Osteocyte (in vitro differentiated cells): ENCODE data around the gene CNOT6. TPM values are rescaled to one million over a fixed set of nuclear protein-coding genes. Genes with fewer than 3 reads are reported as not detected.

Source experiments
- DNase-seq: peaks from one replicate; pipeline ENCODE4 v3.0.0; 2021; ENCODE audit warnings: mixed read lengths; ENCODE audit not compliant: unreplicated experiment; ENCODE audit errors: extremely low spot score
- H3K27ac Mint-ChIP-seq: one replicate; pipeline ENCODE4 v1.8.0; 2021; ENCODE audit warnings: mild to moderate bottlenecking, mixed read lengths; ENCODE audit not compliant: unreplicated experiment
- H3K27me3 Mint-ChIP-seq: one replicate; pipeline ENCODE4 v1.8.0; 2021; ENCODE audit warnings: mixed read lengths; ENCODE audit not compliant: unreplicated experiment
- H3K36me3 Mint-ChIP-seq: one replicate; pipeline ENCODE4 v1.8.0; 2021; ENCODE audit warnings: mixed read lengths; ENCODE audit not compliant: unreplicated experiment
- H3K4me1 Mint-ChIP-seq: one replicate; pipeline ENCODE4 v1.8.0; 2021; ENCODE audit warnings: mixed read lengths; ENCODE audit not compliant: unreplicated experiment
- H3K4me3 Mint-ChIP-seq: one replicate; pipeline ENCODE4 v1.8.0; 2021; ENCODE audit warnings: mild to moderate bottlenecking, moderate library complexity, mixed read lengths; ENCODE audit not compliant: unreplicated experiment
- H3K9me3 Mint-ChIP-seq: one replicate; pipeline ENCODE4 v1.8.0; 2021; ENCODE audit warnings: mixed read lengths; ENCODE audit not compliant: unreplicated experiment
- total RNA-seq: library from RNA; stranded (reverse); gene quantifications from 2 replicates; pipeline ENCODE4 v1.2.1, GENCODE V29; 2021
- TF ChIP-seq, protein P1 (sequence below): fragments of 200-600 bp; sonication (generic); IDR thresholded peaks from 2 replicates; pipeline ENCODE4 v1.5.0; 2021; ENCODE audit warnings: antibody characterized with exemption, mild to moderate bottlenecking, moderate library complexity

Gene CNOT6
- total RNA-seq, 1 donor from 2014 or later = 33.5 TPM

GRCh38 chr5:180593446-180594206, 99.4 kb downstream of the CNOT6 start:
- no peak overlapping the region for H3K4me3 Mint-ChIP-seq
- H3K27me3 Mint-ChIP-seq = peaks cover 2% of the 10 kb centered on the region
- H3K36me3 Mint-ChIP-seq = no peaks in the 10 kb centered on the region
- TF ChIP-seq, protein P1, sequence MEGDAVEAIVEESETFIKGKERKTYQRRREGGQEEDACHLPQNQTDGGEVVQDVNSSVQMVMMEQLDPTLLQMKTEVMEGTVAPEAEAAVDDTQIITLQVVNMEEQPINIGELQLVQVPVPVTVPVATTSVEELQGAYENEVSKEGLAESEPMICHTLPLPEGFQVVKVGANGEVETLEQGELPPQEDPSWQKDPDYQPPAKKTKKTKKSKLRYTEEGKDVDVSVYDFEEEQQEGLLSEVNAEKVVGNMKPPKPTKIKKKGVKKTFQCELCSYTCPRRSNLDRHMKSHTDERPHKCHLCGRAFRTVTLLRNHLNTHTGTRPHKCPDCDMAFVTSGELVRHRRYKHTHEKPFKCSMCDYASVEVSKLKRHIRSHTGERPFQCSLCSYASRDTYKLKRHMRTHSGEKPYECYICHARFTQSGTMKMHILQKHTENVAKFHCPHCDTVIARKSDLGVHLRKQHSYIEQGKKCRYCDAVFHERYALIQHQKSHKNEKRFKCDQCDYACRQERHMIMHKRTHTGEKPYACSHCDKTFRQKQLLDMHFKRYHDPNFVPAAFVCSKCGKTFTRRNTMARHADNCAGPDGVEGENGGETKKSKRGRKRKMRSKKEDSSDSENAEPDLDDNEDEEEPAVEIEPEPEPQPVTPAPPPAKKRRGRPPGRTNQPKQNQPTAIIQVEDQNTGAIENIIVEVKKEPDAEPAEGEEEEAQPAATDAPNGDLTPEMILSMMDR = no peak
- no peaks in the 10 kb centered on the region for H3K4me1 Mint-ChIP-seq
- no peaks in the 10 kb centered on the region for H3K9me3 Mint-ChIP-seq
- H3K27ac Mint-ChIP-seq = no peak overlapping the region
- DNase-seq = no peak

- H3K27me3 Mint-ChIP-seq = peaks cover 2% of the 10 kb centered on the region
- H3K9me3 Mint-ChIP-seq = no peaks in the 10 kb centered on the region
- TF ChIP-seq, protein P1 = no peak
- peak; percentile 49 for DNase-seq
- H3K4me1 Mint-ChIP-seq = no peaks in the 10 kb centered on the region
- H3K36me3 Mint-ChIP-seq = no peaks in the 10 kb centered on the region
- no peak overlapping the region for H3K27ac Mint-ChIP-seq
- H3K4me3 Mint-ChIP-seq = no peak overlapping the region
Measured at GRCh38 chr5:180594311-180595045, 100.3 kb downstream of the CNOT6 start.

GRCh38 chr5:180595046-180595379, 100.8 kb downstream of the CNOT6 start:
- H3K9me3 Mint-ChIP-seq = no peaks in the 10 kb centered on the region
- DNase-seq = no peak
- TF ChIP-seq, protein P1 = no peak
- no peak overlapping the region for H3K27ac Mint-ChIP-seq
- no peak overlapping the region for H3K4me3 Mint-ChIP-seq
- peaks cover 2% of the 10 kb centered on the region for H3K27me3 Mint-ChIP-seq
- no peaks in the 10 kb centered on the region for H3K36me3 Mint-ChIP-seq
- H3K4me1 Mint-ChIP-seq = no peaks in the 10 kb centered on the region

GRCh38 chr5:180595381-180596114, 101.4 kb downstream of the CNOT6 start:
- DNase-seq = peak; percentile 65
- peaks cover 2% of the 10 kb centered on the region for H3K27me3 Mint-ChIP-seq
- TF ChIP-seq, protein P1 = no peak
- no peak overlapping the region for H3K27ac Mint-ChIP-seq
- no peaks in the 10 kb centered on the region for H3K4me1 Mint-ChIP-seq
- no peaks in the 10 kb centered on the region for H3K36me3 Mint-ChIP-seq
- H3K9me3 Mint-ChIP-seq = no peaks in the 10 kb centered on the region
- no peak overlapping the region for H3K4me3 Mint-ChIP-seq
